22Rv1 (cell line): ENCODE data around the gene NMU.

Experiments used
- CTCF ChIP-seq: fragments of 450-650 bp; IDR thresholded peaks from 2 replicates; pipeline ENCODE4 v1.5.1; 2017; ENCODE audit warnings: mild to moderate bottlenecking
- ZFX ChIP-seq: fragments of 450-650 bp; IDR thresholded peaks from 2 replicates; pipeline ENCODE4 v1.6.1; 2017; ENCODE audit warnings: antibody characterized with exemption, borderline replicate concordance

DNA sequence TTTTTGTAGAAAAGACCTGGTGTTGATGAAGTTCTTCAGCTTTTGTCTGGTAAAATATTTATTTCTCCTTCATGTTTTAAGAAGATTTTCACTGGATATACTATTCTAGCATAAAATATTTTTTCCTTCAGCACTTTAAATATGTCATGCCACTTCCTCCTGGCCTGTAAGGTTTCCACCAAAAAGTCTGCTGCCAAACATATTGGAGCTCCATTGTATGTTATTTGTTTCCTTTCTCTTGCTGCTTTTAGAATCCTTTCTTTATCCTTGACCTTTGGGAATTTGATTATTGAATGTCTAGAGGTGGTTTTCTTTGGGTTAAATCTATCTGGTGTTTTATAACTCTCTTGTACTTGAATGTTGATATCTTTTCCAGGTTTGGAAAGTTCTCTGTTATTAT is 35.6 kb upstream of the NMU start:
- TF ChIP-seq CTCF (no peak), ZFX (no peak)
